SK-N-MC (cell line): Measurements from ENCODE around the gene MED27.

Experiments used
- DNase-seq: peaks from one replicate; pipeline ENCODE4 v3.0.0-alpha.2; 2011; ENCODE audit warnings: low read depth, low spot score
- H3K27ac ChIP-seq: fragments of 200-600 bp; sonication (generic); 2 replicates; pipeline ENCODE4 v1.5.1; 2016; ENCODE audit warnings: mixed run types
- H3K36me3 ChIP-seq: fragments of 200-600 bp; sonication (generic); 2 replicates; pipeline ENCODE4 v1.6.1; 2017; ENCODE audit warnings: antibody characterized with exemption, low read length, mixed read lengths; ENCODE audit not compliant: insufficient read depth
- H3K4me3 ChIP-seq: fragments of 200-600 bp; sonication (generic); 2 replicates; pipeline ENCODE4 v1.5.1; 2016
- H3K9ac ChIP-seq: fragments of 200-600 bp; sonication (generic); 2 replicates; pipeline ENCODE4 v1.8.0; 2017; ENCODE audit warnings: mixed run types, mixed read lengths; ENCODE audit not compliant: insufficient read length
- H3K9me3 ChIP-seq: fragments of 200-600 bp; sonication (generic); 2 replicates; pipeline ENCODE4 v1.6.1; 2017; ENCODE audit warnings: low read depth, mild to moderate bottlenecking, antibody characterized with exemption, low read length, moderate library complexity, mixed read lengths
- EZH2 ChIP-seq: fragments of 200-600 bp; sonication (generic); IDR thresholded peaks from one replicate; pipeline ENCODE4 v1.6.1; 2017; ENCODE audit warnings: antibody characterized with exemption
- FOXP2 ChIP-seq: optimal IDR thresholded peaks from 2 replicates; pipeline ENCODE3; 2011; ENCODE audit warnings: mild to moderate bottlenecking, moderate library complexity; ENCODE audit not compliant: insufficient read depth; ENCODE audit errors: extremely low read length, control extremely low read depth
- POLR2AphosphoS5 ChIP-seq: IDR thresholded peaks from 2 replicates; pipeline ENCODE4 v1.6.1; 2012; ENCODE audit warnings: mild to moderate bottlenecking, low read depth, low read length, borderline replicate concordance

The MED27 gene

DNA sequence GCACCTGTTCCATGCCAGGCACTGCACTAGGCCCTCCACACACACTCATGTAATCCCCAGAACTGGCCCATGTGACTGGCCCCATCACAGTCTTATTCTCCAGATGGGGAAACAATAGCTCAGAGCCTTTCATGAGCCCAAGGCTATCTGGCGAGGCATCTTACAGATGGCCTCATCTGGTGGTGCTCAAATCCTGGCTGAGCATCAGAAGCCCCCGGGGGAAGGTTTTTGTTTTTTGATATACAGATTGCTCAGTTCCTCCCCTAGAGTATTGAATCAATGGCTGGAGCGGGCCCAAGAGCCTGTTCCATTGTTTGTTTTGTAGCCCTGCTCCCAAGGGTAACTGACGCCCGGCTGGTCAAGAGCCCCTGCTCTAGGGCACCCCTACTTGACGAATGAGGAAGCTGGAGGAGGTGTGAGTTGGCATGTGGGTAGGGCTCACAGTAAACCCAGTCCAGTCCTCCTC is 194.5 kb downstream of the MED27 start:
- no peak overlapping the region for H3K27ac ChIP-seq
- H3K9ac ChIP-seq, result no peak overlapping the region
- TF ChIP-seq POLR2AphosphoS5 (no peak), FOXP2 (no peak), EZH2 (no peak)
- no peaks in the 10 kb centered on the region for H3K36me3 ChIP-seq
- H3K9me3 ChIP-seq, result no peaks in the 10 kb centered on the region
- H3K4me3 ChIP-seq, result no peak overlapping the region
- DNase-seq, result no peak

DNA sequence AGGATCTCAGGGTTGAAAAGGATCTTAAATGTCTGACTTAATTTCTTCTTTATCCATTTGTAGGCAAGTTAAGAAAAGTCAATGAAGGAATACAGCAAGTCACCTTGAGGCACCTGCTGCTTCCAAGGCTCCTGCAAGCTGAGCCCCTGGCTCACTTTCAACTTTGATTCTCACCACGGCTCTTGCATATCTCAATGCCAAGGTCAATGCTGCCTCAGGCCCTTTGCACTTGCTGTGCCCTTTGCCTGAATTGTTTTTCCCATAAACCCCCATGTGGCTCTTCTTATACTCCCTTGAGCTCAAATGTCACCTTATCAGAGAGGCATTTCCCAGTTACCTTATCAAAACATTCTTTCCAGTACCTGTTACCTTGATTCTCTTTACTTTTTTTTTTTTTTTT is 195.4 kb downstream of the MED27 start:
- Histone ChIP-seq H3K4me3 (no peak overlapping the region), H3K36me3 (no peaks in the 10 kb centered on the region), H3K27ac (no peak overlapping the region), H3K9me3 (no peaks in the 10 kb centered on the region), H3K9ac (no peak overlapping the region)
- DNase-seq, result no peak
- TF ChIP-seq FOXP2, result no peak
- TF ChIP-seq EZH2, result no peak
- TF ChIP-seq POLR2AphosphoS5, result no peak

DNA sequence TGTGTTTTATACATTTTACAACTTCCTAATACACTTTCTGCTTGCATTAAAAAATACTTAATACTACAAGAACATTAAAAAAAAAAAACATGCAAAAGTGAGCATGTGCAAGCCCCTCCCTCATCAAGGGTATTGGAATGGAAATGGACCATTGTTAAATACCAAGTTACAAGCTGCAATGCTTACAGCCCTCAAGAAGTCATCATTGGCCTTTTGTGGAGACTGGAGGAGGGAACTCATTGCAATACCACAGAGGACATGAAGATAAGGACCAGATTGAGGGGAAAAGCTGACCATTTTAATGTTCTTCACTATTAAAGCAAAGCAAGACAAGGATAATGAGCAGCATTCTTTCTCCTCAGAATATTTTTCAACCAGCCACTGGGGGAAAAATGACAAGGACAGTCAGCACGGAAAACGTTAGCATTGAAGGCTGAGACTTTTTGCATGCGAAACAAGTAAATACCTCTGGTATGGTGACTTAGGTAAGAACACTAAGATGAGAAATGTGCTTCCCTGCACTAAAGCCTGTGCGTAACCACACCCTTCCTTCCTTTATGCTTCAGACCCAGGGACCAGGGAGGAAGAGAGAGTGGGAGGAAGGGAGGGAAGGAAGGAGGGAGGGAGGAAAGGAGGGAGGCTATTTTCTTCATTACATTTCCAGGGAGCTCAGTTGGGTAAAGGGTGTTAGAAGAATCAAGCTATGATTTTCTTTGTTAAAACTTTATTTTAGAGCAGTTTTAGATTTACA is 198.7 kb downstream of the MED27 start:
- Histone ChIP-seq H3K9me3 (no peaks in the 10 kb centered on the region), H3K9ac (no peak overlapping the region), H3K27ac (no peak overlapping the region), H3K4me3 (no peak overlapping the region), H3K36me3 (no peaks in the 10 kb centered on the region)
- no peak for DNase-seq
- no peak for TF ChIP-seq EZH2
- TF ChIP-seq POLR2AphosphoS5, result no peak
- TF ChIP-seq FOXP2, result no peak

DNA sequence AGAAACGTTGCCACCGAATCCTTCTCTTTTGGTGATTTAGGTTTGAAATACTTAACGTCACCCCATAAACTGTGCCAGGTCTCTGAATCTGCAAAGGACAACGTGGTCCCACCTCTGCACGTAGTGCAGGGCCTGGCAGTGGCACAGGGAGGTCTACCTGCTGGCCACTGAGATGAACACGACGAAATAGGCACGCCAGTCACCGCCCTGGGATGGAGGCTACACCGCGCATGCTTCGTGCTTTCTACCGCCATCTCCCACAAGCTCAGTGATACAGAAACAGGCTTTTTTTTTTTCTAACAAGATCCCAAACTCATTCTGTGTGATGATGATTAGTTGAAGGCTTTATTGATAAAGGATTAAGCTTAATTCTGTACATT is 199.8 kb downstream of the MED27 start:
- no peak for DNase-seq
- Histone ChIP-seq H3K9ac (no peak overlapping the region), H3K36me3 (no peaks in the 10 kb centered on the region), H3K27ac (no peak overlapping the region), H3K9me3 (no peaks in the 10 kb centered on the region), H3K4me3 (no peak overlapping the region)
- no peak for TF ChIP-seq POLR2AphosphoS5

DNA sequence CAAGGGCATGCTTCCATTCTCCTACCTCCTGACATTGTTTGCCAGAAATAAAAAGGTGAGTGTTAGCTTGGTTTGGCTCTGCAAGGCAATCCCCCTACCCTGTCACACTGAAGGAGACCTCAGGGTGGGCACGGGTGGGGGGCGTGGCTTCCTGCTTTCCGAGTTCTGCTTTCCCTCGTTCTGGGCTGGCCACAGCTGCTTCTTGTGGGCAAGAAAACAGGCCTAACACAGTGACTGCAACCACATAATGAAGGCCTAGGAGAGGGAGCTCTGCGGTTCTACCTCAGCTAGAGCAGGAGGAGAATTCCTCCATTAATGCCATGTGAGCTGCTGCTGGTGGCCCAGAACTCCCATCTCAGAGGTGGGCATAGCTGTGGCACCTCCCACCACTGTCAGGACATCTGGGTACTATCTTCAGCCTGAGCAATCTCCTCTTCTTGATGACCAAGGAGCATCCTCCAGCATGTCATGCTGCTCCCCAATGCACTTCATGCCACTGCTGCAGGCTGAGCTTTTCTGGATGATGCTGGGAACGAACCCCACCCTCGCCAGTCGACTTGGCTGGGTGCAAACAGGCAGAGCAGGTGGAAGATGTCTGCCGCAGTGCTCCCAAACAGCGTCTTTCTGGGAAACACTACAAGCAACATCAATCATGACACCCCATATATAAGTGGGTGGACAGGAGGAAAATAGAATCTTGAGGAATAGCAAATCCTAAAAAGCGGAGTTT is 200.3 kb downstream of the MED27 start:
- H3K9ac ChIP-seq, result no peak overlapping the region
- TF ChIP-seq EZH2 (no peak), FOXP2 (no peak), POLR2AphosphoS5 (no peak)
- no peak overlapping the region for H3K27ac ChIP-seq
- no peaks in the 10 kb centered on the region for H3K9me3 ChIP-seq
- no peaks in the 10 kb centered on the region for H3K36me3 ChIP-seq
- H3K4me3 ChIP-seq, result no peak overlapping the region
- no peak for DNase-seq

DNA sequence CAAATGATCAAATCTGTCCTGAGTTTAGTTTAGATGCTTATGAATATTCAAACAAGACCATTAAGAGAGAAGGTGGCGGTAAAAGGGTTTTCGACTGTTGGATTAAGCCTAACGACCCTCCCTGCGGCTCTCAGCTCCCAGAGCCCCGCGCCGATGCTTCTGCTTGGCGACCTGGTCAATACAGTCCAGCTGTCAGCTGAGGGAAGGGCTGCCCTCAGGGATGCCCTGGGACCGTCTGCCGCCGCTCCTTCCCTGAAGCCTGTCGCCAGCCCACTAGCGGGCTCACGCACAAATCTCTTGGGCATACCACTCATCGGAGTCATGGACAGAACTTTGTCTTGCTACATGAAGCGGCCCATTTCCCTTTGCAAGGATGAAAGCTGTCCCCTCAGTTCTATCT is 203.2 kb downstream of the MED27 start:
- DNase-seq, result no peak
- Histone ChIP-seq H3K9me3 (no peaks in the 10 kb centered on the region), H3K9ac (no peak overlapping the region), H3K27ac (no peak overlapping the region), H3K36me3 (no peaks in the 10 kb centered on the region), H3K4me3 (no peak overlapping the region)
- no peak for TF ChIP-seq FOXP2
- no peak for TF ChIP-seq POLR2AphosphoS5
- TF ChIP-seq EZH2, result no peak

DNA sequence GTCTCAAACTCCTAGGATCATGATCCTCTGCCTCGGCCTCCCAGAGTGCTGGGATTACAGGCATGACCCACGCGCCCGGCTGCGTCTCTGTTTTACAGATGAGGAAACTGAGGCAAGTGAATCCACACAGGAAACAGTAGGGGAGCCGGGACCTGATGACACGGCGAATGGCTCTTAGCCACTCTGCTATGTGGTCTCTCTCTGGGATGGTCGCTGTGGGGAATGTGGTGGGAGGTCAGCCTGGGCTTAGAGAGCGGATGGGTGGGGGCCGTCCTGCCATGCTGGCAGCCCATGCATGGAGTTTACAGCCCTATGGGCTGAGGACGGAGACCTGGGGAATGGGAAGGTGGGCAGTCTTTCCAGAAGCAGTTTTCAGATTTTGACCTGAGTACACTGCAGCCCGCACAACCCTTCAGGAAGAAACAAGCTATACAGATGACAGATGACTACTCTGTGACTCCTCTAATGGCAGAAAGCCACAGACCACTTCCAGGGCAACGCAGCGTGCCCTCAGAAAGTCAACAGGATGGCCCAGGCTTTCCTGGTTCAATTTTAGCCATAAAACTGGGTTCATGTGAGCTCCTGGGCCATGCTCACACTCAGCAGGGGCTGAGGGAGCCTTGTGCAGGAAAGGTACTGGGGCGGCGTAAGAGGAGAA is 203.7 kb downstream of the MED27 start:
- Histone ChIP-seq H3K4me3 (no peak overlapping the region), H3K36me3 (no peaks in the 10 kb centered on the region), H3K9ac (no peak overlapping the region), H3K9me3 (no peaks in the 10 kb centered on the region), H3K27ac (no peak overlapping the region)
- DNase-seq, result no peak
- TF ChIP-seq FOXP2, result no peak
- TF ChIP-seq EZH2, result no peak
- no peak for TF ChIP-seq POLR2AphosphoS5

DNA sequence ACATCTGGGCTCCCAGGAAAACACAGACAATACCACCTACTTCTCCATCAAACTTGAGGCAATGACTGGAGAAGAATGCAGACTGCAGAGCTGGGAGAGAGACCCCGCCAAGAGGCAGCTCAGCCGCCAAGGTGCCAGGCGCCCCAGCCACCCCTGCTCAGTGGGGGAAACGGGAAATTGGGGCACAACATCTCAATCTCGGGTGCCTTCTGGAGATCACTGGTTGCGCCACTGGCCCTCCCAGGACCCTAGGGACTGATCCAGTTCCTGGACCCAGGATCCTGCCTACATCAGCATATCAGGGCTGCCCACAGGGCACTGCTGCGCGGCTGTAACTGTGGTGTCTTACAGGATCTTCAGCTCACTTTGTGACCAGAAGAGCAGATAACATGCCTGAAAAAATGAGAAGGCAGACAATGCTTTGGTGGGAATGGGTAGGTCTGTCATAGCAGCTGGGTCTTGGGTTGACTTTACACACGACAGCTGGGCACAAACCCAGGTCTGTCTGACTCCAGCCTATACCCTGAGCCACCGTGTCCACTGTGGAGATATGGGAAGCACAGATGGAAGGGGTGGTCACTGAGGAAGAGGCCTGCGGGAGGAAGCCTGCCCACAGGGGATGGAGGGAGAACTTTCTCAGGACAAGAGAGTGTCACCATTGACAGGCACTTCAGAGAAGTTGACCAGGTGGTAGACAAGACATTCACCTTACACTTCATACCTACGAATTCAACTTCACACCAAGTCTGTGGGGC is 204.6 kb downstream of the MED27 start:
- Histone ChIP-seq H3K9me3 (no peaks in the 10 kb centered on the region), H3K36me3 (no peaks in the 10 kb centered on the region), H3K27ac (no peak overlapping the region), H3K4me3 (no peak overlapping the region), H3K9ac (no peak overlapping the region)
- no peak for DNase-seq
- no peak for TF ChIP-seq POLR2AphosphoS5
